Type B pancreatic cell (in vitro differentiated cells): ENCODE measurements around the gene CHD2. TPM values are rescaled to one million over a fixed set of nuclear protein-coding genes. Genes with fewer than 3 reads are reported as not detected.
"Not testable (repeated sequence)": the region's sequence is repeated elsewhere in the genome, so short reads cannot be mapped to it uniquely, and the experiment has no call there.

Experiments used
- DNase-seq: peaks from one replicate; pipeline ENCODE4 v3.0.0; 2021; ENCODE audit warnings: mixed read lengths; ENCODE audit not compliant: unreplicated experiment; ENCODE audit errors: extremely low spot score
- H3K27ac Mint-ChIP-seq: 2 replicates; pipeline ENCODE4 v1.8.0; 2021; ENCODE audit warnings: mild to moderate bottlenecking, mixed read lengths
- H3K27me3 Mint-ChIP-seq: 2 replicates; pipeline ENCODE4 v1.8.0; 2021; ENCODE audit warnings: mixed read lengths
- H3K36me3 Mint-ChIP-seq: 2 replicates; pipeline ENCODE4 v1.8.0; 2021; ENCODE audit warnings: mixed read lengths
- H3K4me1 Mint-ChIP-seq: one replicate; pipeline ENCODE4 v1.8.0; 2021; ENCODE audit warnings: mixed read lengths; ENCODE audit not compliant: unreplicated experiment
- H3K4me3 Mint-ChIP-seq: 2 replicates; pipeline ENCODE4 v1.8.0; 2021; ENCODE audit warnings: mild to moderate bottlenecking, mixed read lengths
- H3K9me3 Mint-ChIP-seq: 2 replicates; pipeline ENCODE4 v1.8.0; 2021; ENCODE audit warnings: mixed read lengths
- CTCF ChIP-seq: fragments of 200-600 bp; sonication (generic); conservative IDR thresholded peaks from 2 replicates; pipeline ENCODE4 v1.5.0; 2021; ENCODE audit warnings: antibody characterized with exemption, mild to moderate bottlenecking
- total RNA-seq: library from RNA; stranded (reverse); gene quantifications from 2 replicates; pipeline ENCODE4 v1.2.1, GENCODE V29; 2021; ENCODE audit warnings: low replicate concordance

Gene CHD2
- total RNA-seq, 1 donor from 2014 or later, result 135 TPM

GRCh38 chr15:92870010-92870591 lies 30.0 kb upstream of the CHD2 start:
- Mint-ChIP-seq H3K4me3 (peak overlapping the region; percentile 34), H3K9me3 (peaks cover 4% of the 10 kb centered on the region), H3K36me3 (no peaks in the 10 kb centered on the region), H3K27ac (peak overlapping the region; percentile 94), H3K4me1 (peaks cover 11% of the 10 kb centered on the region), H3K27me3 (no peaks in the 10 kb centered on the region)
- no peak for TF ChIP-seq CTCF
- no peak for DNase-seq

- H3K36me3 Mint-ChIP-seq, DNase-seq, H3K27ac Mint-ChIP-seq, H3K9me3 Mint-ChIP-seq, H3K27me3 Mint-ChIP-seq, H3K4me3 Mint-ChIP-seq: not testable (repeated sequence)
- H3K4me1 Mint-ChIP-seq, result peaks cover 25% of the 10 kb centered on the region
These were observed 27.2 kb upstream of the CHD2 start for GRCh38 chr15:92872967-92873366.

- DNase-seq, result no peak
- peak overlapping the region; percentile 48 for H3K27ac Mint-ChIP-seq
- H3K4me1 Mint-ChIP-seq, result peaks cover 38% of the 10 kb centered on the region
- H3K36me3 Mint-ChIP-seq, result no peaks in the 10 kb centered on the region
- no peaks in the 10 kb centered on the region for H3K27me3 Mint-ChIP-seq
- TF ChIP-seq CTCF, result no peak
- H3K9me3 Mint-ChIP-seq, result peaks cover 5% of the 10 kb centered on the region
- no peak overlapping the region for H3K4me3 Mint-ChIP-seq
These were observed 23.1 kb upstream of the CHD2 start for GRCh38 chr15:92877000-92877399.

GRCh38 chr15:92877416-92877815 lies 22.7 kb upstream of the CHD2 start:
- H3K9me3 Mint-ChIP-seq, result peaks cover 5% of the 10 kb centered on the region
- no peak overlapping the region for H3K4me3 Mint-ChIP-seq
- H3K27ac Mint-ChIP-seq, result peak overlapping the region; percentile 48
- no peaks in the 10 kb centered on the region for H3K36me3 Mint-ChIP-seq
- H3K4me1 Mint-ChIP-seq, result peaks cover 40% of the 10 kb centered on the region
- DNase-seq, result no peak
- TF ChIP-seq CTCF, result no peak
- H3K27me3 Mint-ChIP-seq, result peaks cover 3% of the 10 kb centered on the region

DNA sequence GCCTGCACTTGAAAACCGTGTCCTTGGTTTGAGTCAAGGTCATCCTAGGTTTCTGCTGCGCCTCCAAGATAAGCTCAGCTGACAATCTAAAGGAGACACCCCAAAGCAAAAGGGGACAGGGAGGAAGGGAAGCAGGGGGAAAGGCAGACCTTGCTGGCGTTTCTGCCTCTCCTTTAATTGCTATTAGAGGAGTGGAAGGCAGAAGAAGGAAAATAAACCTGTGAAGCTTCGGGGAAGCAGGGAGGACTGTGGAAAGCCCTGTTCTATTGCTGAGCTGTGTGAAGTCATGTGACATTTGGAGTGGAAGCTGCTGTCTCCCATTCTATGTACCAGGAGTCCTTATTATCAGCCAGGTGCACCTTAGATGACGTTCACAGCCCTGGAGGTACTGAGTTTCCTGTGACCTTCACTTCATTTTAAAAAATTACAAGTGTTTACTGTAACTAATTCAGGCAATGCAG lies 21.5 kb upstream of the CHD2 start:
- Mint-ChIP-seq H3K4me1 (peaks cover 40% of the 10 kb centered on the region), H3K9me3 (peaks cover 5% of the 10 kb centered on the region), H3K27ac (peak overlapping the region; percentile 31), H3K36me3 (peaks cover 2% of the 10 kb centered on the region), H3K4me3 (peak overlapping the region; percentile 10), H3K27me3 (peaks cover 3% of the 10 kb centered on the region)
- TF ChIP-seq CTCF, result no peak
- no peak for DNase-seq

GRCh38 chr15:92879949-92880725 lies 20.0 kb upstream of the CHD2 start:
- Mint-ChIP-seq H3K4me1 (peaks cover 40% of the 10 kb centered on the region), H3K4me3 (peak overlapping the region; percentile 41), H3K27ac (peak overlapping the region; percentile 100), H3K36me3 (peaks cover 16% of the 10 kb centered on the region), H3K9me3 (peaks cover 5% of the 10 kb centered on the region), H3K27me3 (peaks cover 3% of the 10 kb centered on the region)
- no peak for TF ChIP-seq CTCF
- DNase-seq, result no peak
